ENCODE measurements around the gene DCAF6.

GRCh38 chr1:168096296-168097165 is 160.0 kb downstream of the DCAF6 start:
- TF ChIP-seq POLR2A (IDR thresholded peaks at IDR 0.05; ENCODE audit: low read depth, low read length) (no peak), POLR2AphosphoS5 (IDR thresholded peaks at IDR 0.05; ENCODE audit: low read depth, low read length) (no peak), TAF1 (IDR thresholded peaks at IDR 0.05; ENCODE audit: low read depth, low read length) (no peak), SPI1 (IDR thresholded peaks at IDR 0.05; ENCODE audit: low read depth, low read length) (no peak), POU2F2 (IDR thresholded peaks at IDR 0.05; ENCODE audit: low read depth, low read length) (no peak)
